HepG2 (cell line): Measurements from ENCODE around the gene NTRK2.

Experiments
- HNRNPL ChIP-seq: fragments of 200-400 bp; formaldehyde crosslinking; IDR thresholded peaks from 2 replicates; pipeline ENCODE4 v1.6.1; 2017; ENCODE audit warnings: mild to moderate bottlenecking, low read depth, low read length
- ZBTB37 ChIP-seq: sonication (generic); formaldehyde crosslinking; IDR thresholded peaks from 2 replicates; pipeline ENCODE4 v1.4.0; 2020; ENCODE audit warnings: mild to moderate bottlenecking, missing genetic modification reagents

DNA sequence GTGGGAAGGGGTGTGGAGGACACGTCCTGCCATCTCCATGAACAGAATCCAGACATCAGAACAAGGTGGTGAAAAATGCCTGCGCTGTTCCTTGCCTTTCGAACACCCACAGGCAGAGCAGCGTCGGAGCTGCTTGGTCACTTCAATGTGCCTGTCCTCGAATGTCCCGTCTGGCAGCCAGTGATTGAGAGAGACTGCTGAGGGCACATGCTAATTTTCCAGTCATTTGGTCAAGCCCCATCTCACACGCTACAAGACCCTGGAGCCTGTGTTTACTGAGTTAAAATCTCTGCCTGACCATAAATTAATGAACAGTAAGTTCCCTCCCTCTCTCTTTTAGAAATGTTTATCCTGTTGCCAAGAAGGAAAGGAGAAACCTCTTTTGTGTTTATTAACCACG, 149.3 kb downstream of the NTRK2 start:
- no peak for TF ChIP-seq ZBTB37 (CRISPR knock-in tag)
- no peak for TF ChIP-seq HNRNPL
